Measurements from ENCODE around the gene FLVCR1. TPM values are rescaled to one million over a fixed set of nuclear protein-coding genes. Genes with fewer than 3 reads are reported as not detected.
"Not testable (repeated sequence)": the region's sequence is repeated elsewhere in the genome, so short reads cannot be mapped to it uniquely, and the experiment has no call there.

The FLVCR1 gene
- total RNA-seq, 2 donors from 2014 or later: 47.3 to 49.2 TPM

GRCh38 chr1:212838145-212838544 lies 19.9 kb upstream of the FLVCR1 start:
- Histone ChIP-seq H3K36me3 (ENCODE audit: control insufficient read depth, insufficient read depth, low read length) (no peaks in the 10 kb centered on the region), H3K27me3 (ENCODE audit: control insufficient read depth, insufficient read depth, low read length, poor library complexity, severe bottlenecking) (no peaks in the 10 kb centered on the region), H3K4me1 (ENCODE audit: control insufficient read depth, insufficient read depth, low read length) (no peaks in the 10 kb centered on the region), H3K9ac (ENCODE audit: extremely low read depth, low read length, poor library complexity, severe bottlenecking) (no peak overlapping the region), H3K4me3 (ENCODE audit: low read length) (no peak overlapping the region), H3K9me3 (ENCODE audit: control insufficient read depth, low read length) (peaks cover under 1% of the 10 kb centered on the region), H3K27ac (ENCODE audit: low read depth, low read length) (no peak overlapping the region)
- H3K4me1 Mint-ChIP-seq: peaks cover 15% of the 10 kb centered on the region
- H3K4me3 Mint-ChIP-seq: no peak overlapping the region
- no peak for DNase-seq
- no peak for TF ChIP-seq CTCF (conservative IDR thresholded peaks at IDR 0.05)
- 97 to 100% methylated on average over 3 to 4 of the region's 5 CpGs for WGBS, 2 experiments (ENCODE audit: insufficient coverage in 1 of 2, insufficient read length in 1 of 2)
- H3K36me3 Mint-ChIP-seq (ENCODE audit: low read depth): no peaks in the 10 kb centered on the region
- no peaks in the 10 kb centered on the region for H3K27me3 Mint-ChIP-seq (ENCODE audit: insufficient read depth)
- no peaks in the 10 kb centered on the region for H3K9me3 Mint-ChIP-seq
- no peak overlapping the region for H3K27ac Mint-ChIP-seq

DNA sequence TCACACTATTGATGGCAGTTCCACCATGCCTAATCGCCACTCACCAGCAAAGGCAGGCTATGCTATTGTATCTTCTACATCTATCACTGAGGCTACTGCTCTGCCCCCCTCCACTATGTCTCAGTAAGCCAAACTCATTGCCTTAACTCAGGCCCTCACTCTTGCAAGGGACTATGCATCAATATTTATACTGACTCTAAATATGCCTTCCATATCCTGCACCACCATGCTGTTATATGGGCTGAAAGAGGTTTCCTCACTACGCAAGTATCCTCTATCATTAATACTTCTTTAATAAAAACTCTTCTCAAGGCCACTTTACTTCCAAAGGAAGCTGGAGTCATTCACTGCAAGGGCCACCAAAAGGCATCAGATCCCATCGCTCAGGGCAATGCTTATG lies 13.6 kb upstream of the FLVCR1 start:
- not testable (repeated sequence) for H3K36me3 ChIP-seq (ENCODE audit: control insufficient read depth, insufficient read depth, low read length); H3K4me3 ChIP-seq (ENCODE audit: low read length); H3K36me3 Mint-ChIP-seq (ENCODE audit: low read depth); H3K9ac ChIP-seq (ENCODE audit: extremely low read depth, low read length, poor library complexity, severe bottlenecking); H3K27ac ChIP-seq (ENCODE audit: low read depth, low read length); H3K4me1 Mint-ChIP-seq; H3K4me1 ChIP-seq (ENCODE audit: control insufficient read depth, insufficient read depth, low read length); H3K4me3 Mint-ChIP-seq; H3K27me3 Mint-ChIP-seq (ENCODE audit: insufficient read depth); H3K27ac Mint-ChIP-seq; H3K27me3 ChIP-seq (ENCODE audit: control insufficient read depth, insufficient read depth, low read length, poor library complexity, severe bottlenecking); DNase-seq
- peaks cover 13% of the 10 kb centered on the region for H3K9me3 Mint-ChIP-seq
- H3K9me3 ChIP-seq (ENCODE audit: control insufficient read depth, low read length): peaks cover 16% of the 10 kb centered on the region
- 75 to 85% methylated on average over 2 to 3 of the region's 3 CpGs for WGBS, 2 experiments (ENCODE audit: insufficient coverage in 1 of 2, insufficient read length in 1 of 2)

GRCh38 chr1:212847549-212847948 lies 10.5 kb upstream of the FLVCR1 start, which contains the start of gene SPATA45:
TSS of gene SPATA45 (minus strand) at chr1:212847649. CDS start at chr1:212836149, 11,500 bp downstream.
- Mint-ChIP-seq H3K36me3 (ENCODE audit: low read depth) (peaks cover 4% of the 10 kb centered on the region), H3K27ac (no peak within 1 kb of the TSS), H3K4me1 (peaks cover 6% of the 10 kb centered on the region), H3K9me3 (peaks cover 19% of the 10 kb centered on the region), H3K4me3 (no peak within 1 kb of the TSS), H3K27me3 (ENCODE audit: insufficient read depth) (no peaks in the 10 kb centered on the region)
- no peak for DNase-seq
- Histone ChIP-seq H3K4me3 (ENCODE audit: low read length) (no peak within 1 kb of the TSS), H3K4me1 (ENCODE audit: control insufficient read depth, insufficient read depth, low read length) (no peaks in the 10 kb centered on the region), H3K9me3 (ENCODE audit: control insufficient read depth, low read length) (peaks cover 22% of the 10 kb centered on the region), H3K36me3 (ENCODE audit: control insufficient read depth, insufficient read depth, low read length) (no peaks in the 10 kb centered on the region), H3K27ac (ENCODE audit: low read depth, low read length) (no peak within 1 kb of the TSS), H3K27me3 (ENCODE audit: control insufficient read depth, insufficient read depth, low read length, poor library complexity, severe bottlenecking) (no peaks in the 10 kb centered on the region), H3K9ac (ENCODE audit: extremely low read depth, low read length, poor library complexity, severe bottlenecking) (no peak within 1 kb of the TSS)
- TF ChIP-seq CTCF (conservative IDR thresholded peaks at IDR 0.05): no peak
- 95 to 98% methylated on average over 4 of the region's 4 CpGs for WGBS, 2 experiments (ENCODE audit: insufficient coverage in 1 of 2, insufficient read length in 1 of 2)

DNA sequence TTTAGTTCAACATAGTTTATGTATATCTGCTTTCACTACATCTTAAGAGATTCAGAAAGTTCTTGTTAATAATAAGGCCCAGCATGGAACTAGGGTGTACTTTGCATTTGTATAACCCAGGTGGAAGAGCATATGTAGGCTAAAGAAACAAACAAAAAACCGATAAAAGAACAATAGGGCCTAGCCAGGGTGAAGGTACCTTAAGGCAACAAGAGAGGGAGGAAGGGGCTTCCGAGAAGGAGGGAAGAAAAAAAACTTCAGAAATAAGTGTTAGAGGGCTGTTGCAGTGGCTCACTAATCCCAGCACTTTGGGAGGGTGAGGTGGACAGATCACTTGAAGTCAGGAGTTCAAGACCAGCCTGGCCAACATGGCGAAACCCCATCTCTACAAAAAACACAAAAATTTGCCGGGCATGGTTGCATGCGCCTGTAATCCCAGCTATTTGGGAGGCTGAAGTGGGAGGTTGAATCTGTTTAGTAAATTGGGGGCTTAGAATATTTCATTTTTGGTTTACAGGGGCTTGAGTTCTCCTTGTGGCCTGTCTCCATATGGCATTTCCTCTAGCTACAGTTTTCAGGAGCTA lies 5.9 kb upstream of the FLVCR1 start:
- no peaks in the 10 kb centered on the region for H3K27me3 ChIP-seq (ENCODE audit: control insufficient read depth, insufficient read depth, low read length, poor library complexity, severe bottlenecking)
- H3K27ac Mint-ChIP-seq: peak overlapping the region; percentile 74
- H3K9me3 ChIP-seq (ENCODE audit: control insufficient read depth, low read length): peaks cover 18% of the 10 kb centered on the region
- H3K4me1 ChIP-seq (ENCODE audit: control insufficient read depth, insufficient read depth, low read length): no peaks in the 10 kb centered on the region
- no peak overlapping the region for H3K4me3 Mint-ChIP-seq
- TF ChIP-seq CTCF (conservative IDR thresholded peaks at IDR 0.05): peak; percentile 22
- peaks cover 19% of the 10 kb centered on the region for H3K9me3 Mint-ChIP-seq
- peaks cover 15% of the 10 kb centered on the region for H3K4me1 Mint-ChIP-seq
- H3K27me3 Mint-ChIP-seq (ENCODE audit: insufficient read depth): no peaks in the 10 kb centered on the region
- no peak overlapping the region for H3K27ac ChIP-seq (ENCODE audit: low read depth, low read length)
- H3K4me3 ChIP-seq (ENCODE audit: low read length): no peak overlapping the region
- H3K9ac ChIP-seq (ENCODE audit: extremely low read depth, low read length, poor library complexity, severe bottlenecking): no peak overlapping the region
- WGBS, 2 experiments (ENCODE audit: insufficient coverage in 1 of 2, insufficient read length in 1 of 2): 33 to 83% methylated on average over 1 to 5 of the region's 5 CpGs
- DNase-seq: no peak
- H3K36me3 ChIP-seq (ENCODE audit: control insufficient read depth, insufficient read depth, low read length): peaks cover 6% of the 10 kb centered on the region
- H3K36me3 Mint-ChIP-seq (ENCODE audit: low read depth): peaks cover 12% of the 10 kb centered on the region
